Neural cell (in vitro differentiated cells): ENCODE results near the gene STX8. TPM values are rescaled to one million over a fixed set of nuclear protein-coding genes. Genes with fewer than 3 reads are reported as not detected.
A peak's percentile ranks its signal among the peaks of the same experiment; 100 is the strongest.

Experiments used
- H2AFZ ChIP-seq: fragments of 200-600, 300-800 bp; sonication (generic), shearing (Covaris generic); 2 replicates; pipeline ENCODE4 v1.6.0; 2014; ENCODE audit warnings: low read depth, mild to moderate bottlenecking, antibody characterized with exemption, low read length, moderate library complexity
- H3F3A ChIP-seq: fragments of 200-600 bp; shearing (Covaris generic); 2 replicates; pipeline ENCODE4 v1.6.1; 2016; ENCODE audit warnings: mild to moderate bottlenecking, moderate library complexity, mixed read lengths, antibody characterized with exemption, low read length; ENCODE audit not compliant: insufficient read depth, poor library complexity, severe bottlenecking
- H3K27ac ChIP-seq: fragments of 200-600, 300-800 bp; sonication (generic), shearing (Covaris generic); 2 replicates; pipeline ENCODE4 v1.5.1; 2014; ENCODE audit warnings: mild to moderate bottlenecking, low read length, moderate library complexity
- H3K27me3 ChIP-seq: fragments of 300-800, 200-600 bp; sonication (generic), shearing (Covaris generic); 2 replicates; pipeline ENCODE4 v1.6.0; 2014; ENCODE audit warnings: mild to moderate bottlenecking, low read depth, low read length, moderate library complexity; ENCODE audit not compliant: insufficient read depth
- H3K36me3 ChIP-seq: fragments of 300-800, 200-600 bp; sonication (generic), shearing (Covaris generic); 2 replicates; pipeline ENCODE4 v1.5.1; 2014; ENCODE audit warnings: mild to moderate bottlenecking, antibody characterized with exemption, low read length, moderate library complexity; ENCODE audit not compliant: insufficient read depth
- H3K4me2 ChIP-seq: fragments of 300-800, 200-600 bp; sonication (generic), shearing (Covaris generic); 2 replicates; pipeline ENCODE4 v1.6.0; 2014; ENCODE audit warnings: mild to moderate bottlenecking, low read length
- H3K4me3 ChIP-seq: fragments of 300-800, 200-600 bp; sonication (generic), shearing (Covaris generic); 2 replicates; pipeline ENCODE4 v1.5.1; 2014; ENCODE audit warnings: mild to moderate bottlenecking, low read length, moderate library complexity
- H3K79me2 ChIP-seq: fragments of 200-600 bp; shearing (Covaris generic); replicated peaks from 2 replicates; pipeline ENCODE4 v1.6.0; 2014; ENCODE audit warnings: mild to moderate bottlenecking, low read length, moderate library complexity; ENCODE audit not compliant: insufficient read depth
- H3K9ac ChIP-seq: fragments of 300-800, 200-600 bp; sonication (generic), shearing (Covaris generic); 2 replicates; pipeline ENCODE4 v1.6.1; 2016; ENCODE audit warnings: mild to moderate bottlenecking, low read length, mixed read lengths
- H3K9me2 ChIP-seq: fragments of 200-600 bp; shearing (Covaris generic); 2 replicates; pipeline ENCODE4 v1.6.1; 2016; ENCODE audit warnings: mild to moderate bottlenecking, low read length, mixed read lengths; ENCODE audit not compliant: insufficient read depth
- H3K9me3 ChIP-seq: fragments of 200-600, 300-800 bp; sonication (generic), shearing (Covaris generic); 2 replicates; pipeline ENCODE4 v1.6.1; 2016; ENCODE audit warnings: mild to moderate bottlenecking, mixed run types, low read length, moderate library complexity, mixed read lengths
- H4K20me1 ChIP-seq: fragments of 200-600 bp; shearing (Covaris generic); 2 replicates; pipeline ENCODE4 v1.6.1; 2016; ENCODE audit warnings: mild to moderate bottlenecking, mixed run types; ENCODE audit not compliant: insufficient read depth
- CTCF ChIP-seq: fragments of 450-650 bp; IDR thresholded peaks from 2 replicates; pipeline ENCODE4 v1.5.1; 2014; ENCODE audit warnings: antibody characterized with exemption, mild to moderate bottlenecking, moderate library complexity; ENCODE audit not compliant: poor library complexity, severe bottlenecking
- EP300 ChIP-seq: fragments of 450-650 bp; conservative IDR thresholded peaks from 2 replicates; pipeline ENCODE4 v1.6.1; 2014; ENCODE audit warnings: antibody characterized with exemption, mild to moderate bottlenecking, moderate library complexity; ENCODE audit not compliant: poor library complexity, severe bottlenecking
- EZH2 ChIP-seq: fragments of 200-600, 300-800 bp; shearing (Covaris generic), sonication (generic); IDR thresholded peaks from 2 replicates; pipeline ENCODE4 v1.6.1; 2014; ENCODE audit warnings: antibody characterized with exemption, low read length, borderline replicate concordance, mild to moderate bottlenecking; ENCODE audit not compliant: insufficient read depth, poor library complexity, severe bottlenecking
- MXI1 ChIP-seq: fragments of 450-650 bp; conservative IDR thresholded peaks from 2 replicates; pipeline ENCODE4 v1.6.1; 2014; ENCODE audit warnings: antibody characterized with exemption, mild to moderate bottlenecking; ENCODE audit not compliant: poor library complexity, severe bottlenecking
- POLR2AphosphoS5 ChIP-seq: IDR thresholded peaks from 2 replicates; pipeline ENCODE4 v1.6.1; 2012
- RAD21 ChIP-seq: fragments of 450-650 bp; conservative IDR thresholded peaks from 2 replicates; pipeline ENCODE4 v1.6.1; 2014; ENCODE audit warnings: antibody characterized with exemption, mild to moderate bottlenecking, moderate library complexity
- SMC3 ChIP-seq: fragments of 450-650 bp; conservative IDR thresholded peaks from 2 replicates; pipeline ENCODE4 v1.6.1; 2014; ENCODE audit warnings: antibody characterized with exemption, mild to moderate bottlenecking, moderate library complexity; ENCODE audit not compliant: poor library complexity
- TAF1 ChIP-seq: IDR thresholded peaks from 2 replicates; pipeline ENCODE4 v1.6.1; 2012; ENCODE audit warnings: low read depth
- polyA plus RNA-seq: library from polyadenylated mRNA; depleted of rRNA; stranded (reverse); fragments of >200 nt; gene quantifications from 2 replicates; pipeline ENCODE4 v1.2.3, GENCODE V29; 2014
- TF ChIP-seq, protein P1 (sequence below): IDR thresholded peaks from 2 replicates; pipeline ENCODE4 v1.6.1; 2012; ENCODE audit warnings: borderline replicate concordance

STX8 gene
- polyA plus RNA-seq, 1 donor from 2014 or later, result 100 TPM

GRCh38 chr17:9529033-9529700 is 46.5 kb downstream of the STX8 start:
- no peak overlapping the region for H3K4me2 ChIP-seq
- H3K36me3 ChIP-seq, result no peaks in the 10 kb centered on the region
- no peaks in the 10 kb centered on the region for H3F3A ChIP-seq
- no peak overlapping the region for H3K4me3 ChIP-seq
- peak; percentile 86 for TF ChIP-seq RAD21
- TF ChIP-seq POLR2AphosphoS5, result no peak
- no peak for TF ChIP-seq MXI1
- peak; percentile 78 for TF ChIP-seq SMC3
- no peak for TF ChIP-seq EZH2
- peak; percentile 85 for TF ChIP-seq CTCF
- TF ChIP-seq TAF1, result no peak
- TF ChIP-seq, protein P1, sequence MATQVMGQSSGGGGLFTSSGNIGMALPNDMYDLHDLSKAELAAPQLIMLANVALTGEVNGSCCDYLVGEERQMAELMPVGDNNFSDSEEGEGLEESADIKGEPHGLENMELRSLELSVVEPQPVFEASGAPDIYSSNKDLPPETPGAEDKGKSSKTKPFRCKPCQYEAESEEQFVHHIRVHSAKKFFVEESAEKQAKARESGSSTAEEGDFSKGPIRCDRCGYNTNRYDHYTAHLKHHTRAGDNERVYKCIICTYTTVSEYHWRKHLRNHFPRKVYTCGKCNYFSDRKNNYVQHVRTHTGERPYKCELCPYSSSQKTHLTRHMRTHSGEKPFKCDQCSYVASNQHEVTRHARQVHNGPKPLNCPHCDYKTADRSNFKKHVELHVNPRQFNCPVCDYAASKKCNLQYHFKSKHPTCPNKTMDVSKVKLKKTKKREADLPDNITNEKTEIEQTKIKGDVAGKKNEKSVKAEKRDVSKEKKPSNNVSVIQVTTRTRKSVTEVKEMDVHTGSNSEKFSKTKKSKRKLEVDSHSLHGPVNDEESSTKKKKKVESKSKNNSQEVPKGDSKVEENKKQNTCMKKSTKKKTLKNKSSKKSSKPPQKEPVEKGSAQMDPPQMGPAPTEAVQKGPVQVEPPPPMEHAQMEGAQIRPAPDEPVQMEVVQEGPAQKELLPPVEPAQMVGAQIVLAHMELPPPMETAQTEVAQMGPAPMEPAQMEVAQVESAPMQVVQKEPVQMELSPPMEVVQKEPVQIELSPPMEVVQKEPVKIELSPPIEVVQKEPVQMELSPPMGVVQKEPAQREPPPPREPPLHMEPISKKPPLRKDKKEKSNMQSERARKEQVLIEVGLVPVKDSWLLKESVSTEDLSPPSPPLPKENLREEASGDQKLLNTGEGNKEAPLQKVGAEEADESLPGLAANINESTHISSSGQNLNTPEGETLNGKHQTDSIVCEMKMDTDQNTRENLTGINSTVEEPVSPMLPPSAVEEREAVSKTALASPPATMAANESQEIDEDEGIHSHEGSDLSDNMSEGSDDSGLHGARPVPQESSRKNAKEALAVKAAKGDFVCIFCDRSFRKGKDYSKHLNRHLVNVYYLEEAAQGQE, result no peak
- no peak for TF ChIP-seq EP300
- no peak overlapping the region for H3K9ac ChIP-seq
- H3K79me2 ChIP-seq, result no peaks in the 10 kb centered on the region
- H2AFZ ChIP-seq, result no peak overlapping the region
- H3K27me3 ChIP-seq, result no peaks in the 10 kb centered on the region
- H3K9me2 ChIP-seq, result no peaks in the 10 kb centered on the region
- H3K9me3 ChIP-seq, result no peaks in the 10 kb centered on the region
- no peaks in the 10 kb centered on the region for H4K20me1 ChIP-seq
- H3K27ac ChIP-seq, result no peak overlapping the region

DNA sequence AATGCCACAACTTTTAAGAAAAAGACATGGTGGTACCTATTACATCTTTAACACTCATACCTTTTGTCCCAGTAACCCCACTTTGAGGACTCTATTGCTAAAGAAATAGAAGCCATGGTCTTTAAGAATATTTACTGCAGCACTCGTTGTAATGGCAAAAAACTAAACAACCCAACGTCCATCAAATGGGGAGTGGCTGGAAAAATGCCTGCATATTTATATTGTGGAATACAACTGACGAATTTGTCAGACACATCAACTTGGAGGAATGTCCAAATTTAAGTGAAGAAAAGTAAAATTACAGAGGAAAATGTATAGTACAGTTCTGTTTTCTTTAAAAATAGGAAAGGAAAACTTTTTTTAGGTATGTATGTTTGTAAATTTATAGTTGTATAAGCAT is 47.8 kb downstream of the STX8 start:
- Histone ChIP-seq H2AFZ (no peak overlapping the region), H3K9me2 (no peaks in the 10 kb centered on the region), H4K20me1 (no peaks in the 10 kb centered on the region), H3K27ac (no peak overlapping the region), H3K4me3 (no peak overlapping the region), H3K9me3 (no peaks in the 10 kb centered on the region), H3K36me3 (no peaks in the 10 kb centered on the region), H3K27me3 (no peaks in the 10 kb centered on the region), H3K79me2 (no peaks in the 10 kb centered on the region), H3K4me2 (no peak overlapping the region), H3F3A (no peaks in the 10 kb centered on the region), H3K9ac (no peak overlapping the region)
- TF ChIP-seq RAD21, result no peak

GRCh38 chr17:9522074-9522473 is 53.5 kb downstream of the STX8 start:
- Histone ChIP-seq H3F3A (no peaks in the 10 kb centered on the region), H3K36me3 (no peaks in the 10 kb centered on the region), H3K9ac (no peak overlapping the region), H3K4me3 (no peak overlapping the region), H2AFZ (no peak overlapping the region), H3K27ac (no peak overlapping the region), H3K4me2 (no peak overlapping the region), H3K79me2 (no peaks in the 10 kb centered on the region), H3K27me3 (no peaks in the 10 kb centered on the region), H4K20me1 (no peaks in the 10 kb centered on the region), H3K9me3 (no peaks in the 10 kb centered on the region), H3K9me2 (no peaks in the 10 kb centered on the region)
- TF ChIP-seq, protein P1, result no peak
- TF ChIP-seq EP300 (no peak), EZH2 (no peak), TAF1 (no peak), MXI1 (no peak), POLR2AphosphoS5 (no peak), RAD21 (peak; percentile 95), SMC3 (peak; percentile 96), CTCF (peak; percentile 89)
